ENCODE results near the gene POGZ.

DNA sequence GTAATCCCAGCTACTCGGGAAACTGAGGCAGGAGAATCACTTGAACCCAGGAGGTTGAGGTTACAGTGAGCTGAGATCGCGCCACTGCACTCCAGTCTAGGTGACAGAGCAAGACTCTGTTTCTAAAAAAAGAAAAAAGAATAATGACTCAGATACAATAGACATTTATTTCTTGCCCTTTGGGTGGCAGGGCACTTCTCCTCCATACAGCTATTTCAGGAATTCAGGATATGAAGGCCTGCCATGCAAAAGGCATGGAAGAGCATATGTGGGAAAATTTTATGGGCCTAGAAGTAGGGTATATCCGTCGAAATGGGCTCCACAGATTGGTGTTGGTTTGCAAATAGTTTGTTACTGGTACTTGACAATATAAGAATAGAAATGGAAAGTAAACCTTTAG, 20.2 kb upstream of the POGZ start:
- TF ChIP-seq, protein P1, sequence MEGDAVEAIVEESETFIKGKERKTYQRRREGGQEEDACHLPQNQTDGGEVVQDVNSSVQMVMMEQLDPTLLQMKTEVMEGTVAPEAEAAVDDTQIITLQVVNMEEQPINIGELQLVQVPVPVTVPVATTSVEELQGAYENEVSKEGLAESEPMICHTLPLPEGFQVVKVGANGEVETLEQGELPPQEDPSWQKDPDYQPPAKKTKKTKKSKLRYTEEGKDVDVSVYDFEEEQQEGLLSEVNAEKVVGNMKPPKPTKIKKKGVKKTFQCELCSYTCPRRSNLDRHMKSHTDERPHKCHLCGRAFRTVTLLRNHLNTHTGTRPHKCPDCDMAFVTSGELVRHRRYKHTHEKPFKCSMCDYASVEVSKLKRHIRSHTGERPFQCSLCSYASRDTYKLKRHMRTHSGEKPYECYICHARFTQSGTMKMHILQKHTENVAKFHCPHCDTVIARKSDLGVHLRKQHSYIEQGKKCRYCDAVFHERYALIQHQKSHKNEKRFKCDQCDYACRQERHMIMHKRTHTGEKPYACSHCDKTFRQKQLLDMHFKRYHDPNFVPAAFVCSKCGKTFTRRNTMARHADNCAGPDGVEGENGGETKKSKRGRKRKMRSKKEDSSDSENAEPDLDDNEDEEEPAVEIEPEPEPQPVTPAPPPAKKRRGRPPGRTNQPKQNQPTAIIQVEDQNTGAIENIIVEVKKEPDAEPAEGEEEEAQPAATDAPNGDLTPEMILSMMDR (conservative IDR thresholded peaks at IDR 0.05; ENCODE audit: low read depth, low read length) = no peak
- TF ChIP-seq RCOR1 (IDR thresholded peaks at IDR 0.05; ENCODE audit: insufficient replicate concordance, low read length) (no peak), CEBPB (IDR thresholded peaks at IDR 0.05; ENCODE audit: low read depth, low read length) (no peak), RAD21 (IDR thresholded peaks at IDR 0.05; ENCODE audit: low read length) (no peak), MXI1 (IDR thresholded peaks at IDR 0.05; ENCODE audit: borderline replicate concordance, low read depth, low read length) (no peak), SMC3 (IDR thresholded peaks at IDR 0.05; ENCODE audit: low read depth, low read length) (no peak), POLR2A (IDR thresholded peaks at IDR 0.05; ENCODE audit: low read depth, low read length) (no peak), BHLHE40 (IDR thresholded peaks at IDR 0.05; ENCODE audit: low read depth, low read length) (no peak), RFX5 (IDR thresholded peaks at IDR 0.05; ENCODE audit: low read depth, low read length) (no peak)
- TF ChIP-seq, protein P2, sequence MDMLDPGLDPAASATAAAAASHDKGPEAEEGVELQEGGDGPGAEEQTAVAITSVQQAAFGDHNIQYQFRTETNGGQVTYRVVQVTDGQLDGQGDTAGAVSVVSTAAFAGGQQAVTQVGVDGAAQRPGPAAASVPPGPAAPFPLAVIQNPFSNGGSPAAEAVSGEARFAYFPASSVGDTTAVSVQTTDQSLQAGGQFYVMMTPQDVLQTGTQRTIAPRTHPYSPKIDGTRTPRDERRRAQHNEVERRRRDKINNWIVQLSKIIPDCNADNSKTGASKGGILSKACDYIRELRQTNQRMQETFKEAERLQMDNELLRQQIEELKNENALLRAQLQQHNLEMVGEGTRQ (IDR thresholded peaks at IDR 0.05; ENCODE audit: low read depth, low read length) = no peak

Data from IMR-90 (cell line).